Stimulated activated CD4-positive, alpha-beta T cell treated with anti-CD3 and anti-CD28 coated beads, Interleukin-4, amount 100 ng/mL, for 48 hours (primary cell): ENCODE results near the gene RECK.
"Not testable (repeated sequence)": the region's sequence is repeated elsewhere in the genome, so short reads cannot be mapped to it uniquely, and the experiment has no call there.

ENCODE experiments used
- DNase-seq, 2 donors: peaks; one replicate each; pipeline ENCODE4 v3.0.0-alpha.2; 2020; ENCODE audit warnings: low read depth in 2 of 2

Gene RECK

GRCh38 chr9:36036780-36037548, at the start of gene RECK:
RECK (plus strand) TSS chr9:36036913; CDS start chr9:36036999, 86 bp downstream.
- peak; percentile 91 to 92 for DNase-seq

- no peak for DNase-seq
Observed at GRCh38 chr9:35990155-35990554, 46.6 kb upstream of the RECK start.

GRCh38 chr9:35993136-35993535, 43.6 kb upstream of the RECK start:
- DNase-seq = not testable (repeated sequence)

GRCh38 chr9:35993976-35994720, 42.6 kb upstream of the RECK start:
- DNase-seq = no peak

- no peak for DNase-seq
Observed at GRCh38 chr9:35994959-35995358, 41.8 kb upstream of the RECK start.

GRCh38 chr9:35996358-35996970, 40.2 kb upstream of the RECK start:
- DNase-seq = no peak

GRCh38 chr9:35997016-35997415, 39.7 kb upstream of the RECK start:
- not testable (repeated sequence) for DNase-seq

- no peak for DNase-seq
Observed at GRCh38 chr9:35998333-35998732, 38.4 kb upstream of the RECK start.

- no peak for DNase-seq
Observed at GRCh38 chr9:36005891-36006290, 30.8 kb upstream of the RECK start.

GRCh38 chr9:36006549-36007315, 30.0 kb upstream of the RECK start:
- DNase-seq = no peak

- no peak for DNase-seq
Observed at GRCh38 chr9:36007316-36007708, 29.4 kb upstream of the RECK start.

GRCh38 chr9:36007852-36008251, 28.9 kb upstream of the RECK start:
- DNase-seq = no peak

GRCh38 chr9:36008774-36009300, 27.9 kb upstream of the RECK start:
- DNase-seq = peak; percentile 43 to 56

GRCh38 chr9:36011379-36011778, 25.3 kb upstream of the RECK start:
- DNase-seq = no peak

GRCh38 chr9:36017278-36017677, 19.4 kb upstream of the RECK start:
- DNase-seq = no peak

- no peak for DNase-seq
Observed at GRCh38 chr9:36018129-36018528, 18.6 kb upstream of the RECK start.

- no peak for DNase-seq
Observed at GRCh38 chr9:36018891-36019720, 17.6 kb upstream of the RECK start.

- DNase-seq = no peak
Observed at GRCh38 chr9:36021968-36022367, 14.7 kb upstream of the RECK start.

- DNase-seq = peak; percentile 54 to 59
Observed at GRCh38 chr9:36023260-36024048, 13.3 kb upstream of the RECK start.

GRCh38 chr9:36025746-36026145, 11.0 kb upstream of the RECK start:
- no peak for DNase-seq
